GM19324 (cell line): Measurements from ENCODE around the gene CACNA1C.
"Not testable (repeated sequence)": the region's sequence is repeated elsewhere in the genome, so short reads cannot be mapped to it uniquely, and the experiment has no call there.

ENCODE experiments used
- ATAC-seq: cut with Tn5 transposase; IDR thresholded peaks from one replicate; pipeline ENCODE4 v1.9.1; 2021; ENCODE audit warnings: mild to moderate bottlenecking, moderate library complexity; ENCODE audit not compliant: unreplicated experiment, low FRiP score

CACNA1C gene

DNA sequence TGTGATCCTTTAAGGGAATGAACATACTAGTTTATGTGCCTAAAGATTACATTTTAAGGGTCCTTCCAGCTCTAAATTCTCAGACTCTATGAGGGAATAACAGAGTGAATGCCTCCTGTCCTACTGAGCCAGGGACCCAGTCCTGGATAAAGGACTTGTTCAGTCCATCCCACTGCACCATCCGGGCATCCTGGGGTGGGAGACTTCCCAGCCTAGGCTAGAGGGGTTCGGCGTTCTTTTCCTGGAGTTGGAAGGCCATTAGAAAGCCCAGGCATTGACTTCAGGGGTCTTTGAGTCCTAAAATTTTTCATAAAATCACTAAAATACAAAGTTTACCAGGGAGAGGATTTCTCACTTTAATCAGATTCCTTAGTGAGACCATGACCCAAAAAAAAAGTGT, 614.1 kb downstream of the CACNA1C start:
- no peak for ATAC-seq

DNA sequence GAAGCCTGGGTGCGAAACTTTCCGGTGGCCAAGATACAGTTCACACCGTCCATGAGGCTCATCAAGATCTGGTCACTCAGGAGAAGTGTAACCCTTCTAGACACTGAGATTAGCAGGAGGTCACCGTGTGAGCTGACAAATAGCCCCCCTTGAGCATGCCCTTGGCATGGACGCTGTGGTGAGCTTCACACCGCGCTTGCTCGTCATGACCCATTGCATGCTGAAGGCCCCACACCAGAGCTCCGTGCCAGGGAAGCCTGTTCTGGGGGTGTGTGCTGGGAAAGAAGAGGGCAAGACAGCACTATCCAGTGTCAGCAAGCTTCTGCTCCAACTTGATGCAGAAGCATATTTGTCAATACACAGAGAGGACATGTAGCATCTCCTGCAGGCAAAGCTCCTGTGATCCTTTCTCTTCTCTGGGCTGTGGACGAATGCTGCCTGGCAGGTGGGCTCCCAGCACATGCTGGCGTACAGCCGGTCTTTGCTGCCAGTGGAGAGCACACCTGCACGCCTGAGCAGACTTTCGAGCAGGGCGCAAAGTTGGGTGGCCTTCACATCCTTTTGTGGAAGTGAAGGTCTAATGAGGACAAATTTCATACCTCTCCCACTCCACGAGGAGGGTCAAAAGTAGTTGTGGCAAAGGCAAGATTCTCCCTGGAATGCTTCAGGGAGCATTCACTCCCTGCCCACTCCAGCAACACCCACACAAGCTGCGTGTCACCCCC, 615.1 kb downstream of the CACNA1C start:
- no peak for ATAC-seq

DNA sequence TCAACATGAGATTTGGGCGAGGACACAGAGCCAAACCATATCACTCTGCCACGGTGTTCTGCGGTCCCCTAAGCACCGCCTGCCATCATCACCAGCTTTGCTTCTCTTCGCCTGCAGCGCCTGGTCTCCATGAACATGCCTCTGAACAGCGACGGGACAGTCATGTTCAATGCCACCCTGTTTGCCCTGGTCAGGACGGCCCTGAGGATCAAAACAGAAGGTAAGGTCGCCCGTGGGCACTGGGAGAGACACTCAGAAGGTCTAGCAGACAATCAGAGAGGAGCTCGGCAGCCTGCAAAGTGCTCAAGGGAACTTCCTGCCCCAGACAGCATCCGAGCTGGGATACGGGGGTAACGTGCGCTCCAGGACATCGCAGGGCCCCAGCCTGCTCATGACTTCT, 616.0 kb downstream of the CACNA1C start:
- ATAC-seq, result no peak

DNA sequence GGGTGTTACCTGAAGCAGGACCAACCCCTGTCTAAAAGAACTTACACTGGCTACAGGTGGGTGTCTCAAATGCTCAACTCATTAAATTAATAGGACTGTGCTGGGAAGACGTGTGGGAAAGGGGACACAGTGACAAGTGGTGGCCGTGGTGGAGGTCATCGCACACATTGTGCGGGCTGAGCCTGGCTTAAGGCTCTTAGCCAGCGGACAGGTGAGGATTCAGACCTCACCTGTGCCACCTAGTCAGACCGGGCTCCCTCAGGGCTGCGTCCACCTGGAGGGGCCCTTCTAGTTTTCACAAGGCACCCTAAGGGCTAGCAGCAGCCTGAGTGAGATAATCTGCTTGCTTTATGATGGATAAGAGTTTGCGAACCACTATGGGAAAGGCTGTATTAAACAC, 616.8 kb downstream of the CACNA1C start:
- ATAC-seq, result no peak

DNA sequence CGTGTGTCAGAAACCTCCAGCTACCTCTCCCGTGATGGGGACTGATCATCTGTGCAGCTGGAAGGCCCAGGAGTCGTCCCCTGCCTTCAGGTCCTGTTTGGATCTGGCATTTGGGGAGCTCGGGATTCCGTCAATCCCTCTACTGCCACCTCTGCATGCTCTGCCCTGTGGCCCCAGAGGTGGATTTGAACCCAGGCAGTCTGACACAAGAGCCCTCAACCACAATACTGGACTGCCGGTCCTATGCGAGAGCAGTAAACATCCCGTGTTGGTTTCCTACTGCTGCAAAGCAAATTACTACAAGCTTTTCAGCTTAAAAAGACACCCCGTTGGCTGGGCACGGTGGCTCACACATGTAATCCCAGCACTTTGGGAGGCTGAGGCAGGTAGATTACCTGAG, 620.1 kb downstream of the CACNA1C start:
- ATAC-seq, result no peak

DNA sequence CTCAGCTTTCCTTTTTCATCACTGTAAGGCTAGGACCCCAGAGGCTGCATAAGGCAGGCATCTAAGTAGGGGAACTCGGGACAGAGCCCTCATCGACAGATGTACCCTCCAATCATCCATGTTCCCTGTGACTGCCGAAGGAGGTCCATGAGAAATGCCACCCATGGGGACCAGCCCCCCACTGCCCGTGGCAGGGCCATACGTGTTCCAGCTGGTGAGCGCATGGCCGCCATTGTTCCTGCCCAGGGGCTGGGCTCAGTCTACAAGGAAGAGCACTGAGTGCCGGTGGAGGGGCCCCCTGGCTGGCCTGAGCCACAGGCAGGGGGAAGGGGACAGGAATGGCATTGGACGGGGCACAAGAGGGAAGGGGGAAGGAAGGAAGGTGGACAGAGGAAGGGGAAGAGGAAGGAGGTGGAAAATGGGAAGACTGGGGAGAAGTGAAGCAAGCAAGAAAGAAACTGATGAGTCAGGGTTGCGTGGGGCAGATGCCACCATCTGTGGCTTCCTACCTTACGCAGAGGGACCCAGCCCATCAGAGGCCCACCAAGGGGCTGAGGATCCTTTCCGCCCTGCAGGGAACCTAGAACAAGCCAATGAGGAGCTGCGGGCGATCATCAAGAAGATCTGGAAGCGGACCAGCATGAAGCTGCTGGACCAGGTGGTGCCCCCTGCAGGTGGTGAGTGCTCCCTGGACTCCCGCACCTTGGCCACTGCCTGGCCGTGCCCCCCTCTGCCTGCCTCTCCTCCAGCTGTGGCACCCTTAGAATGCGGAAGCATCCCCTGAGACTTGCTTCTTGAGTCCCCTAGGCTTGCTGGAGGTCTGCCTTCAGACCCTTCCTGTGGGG, 621.4 kb downstream of the CACNA1C start:
- ATAC-seq, result no peak

DNA sequence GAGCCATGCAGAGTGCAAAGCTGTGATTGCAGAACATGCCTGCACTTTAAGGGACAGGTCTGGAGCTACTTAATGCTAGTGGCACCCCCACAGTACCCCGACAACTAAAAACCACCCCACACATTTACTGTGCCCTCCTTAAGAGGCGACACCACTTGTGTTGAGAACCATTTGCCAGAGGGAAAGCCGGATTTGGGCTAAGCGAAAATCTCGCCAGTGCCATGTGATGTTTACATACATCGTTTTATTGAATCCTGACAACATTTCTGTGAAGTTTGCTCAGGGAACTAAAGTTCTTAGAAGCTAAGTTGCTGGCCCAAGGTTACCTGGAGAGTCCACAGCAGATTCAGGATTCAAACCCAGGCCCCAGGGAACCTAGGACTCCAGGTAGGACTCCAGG, 623.0 kb downstream of the CACNA1C start:
- no peak for ATAC-seq

DNA sequence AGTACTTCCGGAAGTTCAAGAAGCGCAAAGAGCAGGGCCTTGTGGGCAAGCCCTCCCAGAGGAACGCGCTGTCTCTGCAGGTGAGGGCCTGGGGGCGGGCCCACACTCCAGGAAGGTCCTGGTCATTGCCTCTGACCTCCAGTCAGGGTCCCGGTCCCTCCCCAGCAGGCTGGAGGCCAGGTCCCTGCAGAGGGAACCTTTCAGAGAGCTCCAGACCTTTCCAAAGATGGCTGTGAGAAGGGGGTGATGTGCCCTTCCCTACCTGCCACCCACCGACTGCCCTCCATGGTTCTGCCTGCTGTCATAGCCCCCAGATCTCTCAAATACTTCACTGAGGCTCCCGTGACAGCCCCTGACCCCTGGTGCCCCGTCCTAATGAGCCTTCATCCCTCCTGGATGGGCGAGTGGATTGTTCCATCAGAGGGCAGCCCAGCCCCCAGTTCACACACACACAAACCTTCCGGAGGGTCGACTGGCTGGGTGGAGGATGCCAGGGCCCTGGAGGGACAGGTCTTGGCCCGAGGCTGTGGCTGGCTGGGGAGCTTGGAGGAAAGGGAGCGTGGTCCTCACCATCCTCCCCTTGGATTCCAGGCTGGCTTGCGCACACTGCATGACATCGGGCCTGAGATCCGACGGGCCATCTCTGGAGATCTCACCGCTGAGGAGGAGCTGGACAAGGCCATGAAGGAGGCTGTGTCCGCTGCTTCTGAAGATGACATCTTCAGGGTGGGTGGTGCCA, 624.5 kb downstream of the CACNA1C start:
- ATAC-seq, result no peak

DNA sequence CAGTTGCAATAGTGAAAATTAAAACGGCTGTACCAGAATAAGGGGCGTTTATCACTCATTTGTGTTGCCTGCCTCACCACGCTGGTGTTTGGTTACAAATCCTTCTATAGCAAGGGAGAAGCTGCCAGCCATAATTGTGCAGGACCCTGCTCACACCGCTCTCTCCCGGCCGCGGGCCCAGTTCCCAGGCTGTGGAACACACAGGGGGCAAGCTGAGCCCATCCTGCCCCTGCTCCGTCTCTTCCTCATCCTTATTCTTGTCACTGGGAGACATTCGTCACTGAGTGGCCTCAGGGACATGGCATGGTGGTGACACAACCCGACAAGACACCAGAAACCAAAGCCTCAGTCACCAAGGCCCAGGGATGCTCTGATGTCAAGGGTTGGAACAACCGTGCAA, 625.6 kb downstream of the CACNA1C start:
- ATAC-seq, result no peak

DNA sequence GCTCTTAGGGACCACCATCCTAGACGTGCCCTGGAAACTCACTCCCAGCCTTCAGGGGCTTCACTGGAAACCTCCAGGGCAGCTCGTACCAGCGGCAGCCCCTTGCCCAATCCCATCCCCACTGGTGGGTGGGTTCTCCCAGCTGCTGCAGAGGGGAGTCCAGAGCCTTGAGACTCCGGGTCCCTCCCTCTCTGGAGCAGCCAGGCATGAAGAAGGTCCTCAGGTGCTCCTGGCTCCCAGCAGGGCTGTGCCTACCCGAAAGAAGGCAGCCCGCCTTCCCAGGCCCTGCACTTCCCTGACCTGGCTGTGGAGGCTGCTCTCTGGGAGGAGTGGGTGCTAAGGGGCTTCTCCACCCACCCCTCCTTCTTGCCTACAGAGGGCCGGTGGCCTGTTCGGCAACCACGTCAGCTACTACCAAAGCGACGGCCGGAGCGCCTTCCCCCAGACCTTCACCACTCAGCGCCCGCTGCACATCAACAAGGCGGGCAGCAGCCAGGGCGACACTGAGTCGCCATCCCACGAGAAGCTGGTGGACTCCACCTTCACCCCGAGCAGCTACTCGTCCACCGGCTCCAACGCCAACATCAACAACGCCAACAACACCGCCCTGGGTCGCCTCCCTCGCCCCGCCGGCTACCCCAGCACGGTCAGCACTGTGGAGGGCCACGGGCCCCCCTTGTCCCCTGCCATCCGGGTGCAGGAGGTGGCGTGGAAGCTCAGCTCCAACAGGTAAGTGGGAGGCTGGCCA, 626.5 kb downstream of the CACNA1C start:
- ATAC-seq, result no peak

DNA sequence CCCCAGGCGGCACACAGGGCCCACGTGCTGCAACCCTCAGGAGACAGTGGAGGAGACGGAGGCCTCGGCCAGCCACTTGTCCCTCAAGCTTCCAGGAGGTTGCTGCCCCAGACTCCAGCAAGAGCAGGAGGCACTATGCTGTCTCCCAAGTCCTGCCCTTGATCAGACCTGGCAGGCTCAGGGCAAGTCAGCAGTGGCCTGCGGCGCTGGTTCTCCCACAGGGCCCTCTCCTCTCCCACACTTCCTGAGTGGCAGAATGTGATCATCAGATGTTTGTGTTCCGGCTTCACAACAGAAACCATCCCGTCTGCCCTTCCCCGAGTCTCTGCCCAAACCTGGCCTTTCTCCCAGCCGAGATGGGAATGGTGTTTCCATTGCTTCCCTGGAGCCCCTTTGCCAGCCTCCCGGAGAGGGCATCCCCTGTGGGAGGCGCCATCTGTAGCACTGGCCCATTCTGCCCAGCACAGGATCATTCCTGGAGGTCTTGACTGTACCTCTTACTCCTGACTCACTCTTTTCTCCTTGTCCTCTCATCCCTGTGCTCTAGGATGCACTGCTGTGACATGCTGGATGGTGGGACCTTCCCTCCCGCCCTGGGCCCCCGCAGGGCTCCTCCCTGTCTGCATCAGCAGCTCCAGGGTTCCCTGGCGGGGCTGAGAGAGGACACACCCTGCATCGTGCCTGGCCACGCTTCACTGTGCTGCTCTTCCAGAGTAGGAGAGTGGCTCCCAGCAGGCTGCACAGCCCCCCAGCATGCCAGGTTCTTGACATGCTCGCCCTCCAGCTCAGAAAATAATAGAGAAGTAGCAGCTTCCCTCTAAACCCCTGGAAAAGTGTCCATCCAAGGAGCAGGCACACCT, 627.3 kb downstream of the CACNA1C start:
- no peak for ATAC-seq

DNA sequence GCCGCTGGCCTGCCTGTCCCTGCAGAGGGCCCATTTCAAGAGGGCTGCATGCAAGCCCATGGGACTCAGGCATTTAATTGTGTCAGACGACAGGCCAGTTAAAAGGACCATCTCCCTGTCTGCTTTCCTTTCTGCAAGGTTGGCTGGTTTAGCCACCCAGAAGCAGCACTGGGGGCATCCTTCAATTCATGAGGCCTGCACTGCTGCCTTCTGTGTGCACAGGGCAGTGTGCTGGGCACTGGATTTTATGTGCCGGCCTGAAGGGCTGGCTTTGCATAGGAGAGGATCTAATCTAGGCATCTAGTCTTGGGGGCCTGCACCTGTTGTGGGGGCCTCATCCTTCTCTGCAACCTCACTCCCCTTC, 627.9 kb downstream of the CACNA1C start:
- ATAC-seq, result no peak

DNA sequence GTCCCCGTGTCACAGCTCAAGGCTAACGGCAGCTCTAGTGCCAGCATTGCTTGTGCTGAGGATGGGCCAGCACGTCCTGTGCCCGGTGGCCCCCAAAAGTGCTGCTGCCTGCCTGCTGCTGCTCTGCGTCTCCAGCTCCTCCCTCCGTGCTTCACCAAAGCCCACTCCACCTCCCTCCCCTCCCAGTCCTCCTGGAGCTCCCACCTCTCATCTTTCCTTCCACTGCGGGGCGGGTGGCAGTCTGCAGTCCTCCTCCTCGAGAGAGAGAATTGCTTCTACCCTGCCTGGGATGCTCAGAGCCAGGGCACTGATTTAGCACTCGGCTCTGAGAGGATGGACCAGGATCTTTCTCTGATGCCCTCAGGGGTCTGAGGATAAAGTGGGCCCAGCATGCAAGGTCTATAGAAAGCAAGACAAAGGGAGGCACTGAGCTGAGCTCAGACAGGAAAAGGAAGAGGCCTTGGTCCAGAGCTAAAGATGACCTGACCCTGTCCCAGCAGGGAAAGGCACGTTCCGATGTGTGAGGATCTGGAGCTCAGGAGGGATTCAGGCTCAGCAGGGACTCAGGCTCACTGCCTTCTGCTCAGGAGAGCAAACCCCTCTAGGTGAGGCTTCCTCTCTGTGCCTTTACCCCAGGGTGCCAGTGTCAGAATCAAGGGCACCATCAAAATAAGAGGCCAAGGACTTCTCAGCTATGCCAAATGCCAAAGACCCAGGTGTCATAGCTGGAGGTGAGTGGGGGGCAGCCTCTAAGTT, 628.8 kb downstream of the CACNA1C start:
- no peak for ATAC-seq

DNA sequence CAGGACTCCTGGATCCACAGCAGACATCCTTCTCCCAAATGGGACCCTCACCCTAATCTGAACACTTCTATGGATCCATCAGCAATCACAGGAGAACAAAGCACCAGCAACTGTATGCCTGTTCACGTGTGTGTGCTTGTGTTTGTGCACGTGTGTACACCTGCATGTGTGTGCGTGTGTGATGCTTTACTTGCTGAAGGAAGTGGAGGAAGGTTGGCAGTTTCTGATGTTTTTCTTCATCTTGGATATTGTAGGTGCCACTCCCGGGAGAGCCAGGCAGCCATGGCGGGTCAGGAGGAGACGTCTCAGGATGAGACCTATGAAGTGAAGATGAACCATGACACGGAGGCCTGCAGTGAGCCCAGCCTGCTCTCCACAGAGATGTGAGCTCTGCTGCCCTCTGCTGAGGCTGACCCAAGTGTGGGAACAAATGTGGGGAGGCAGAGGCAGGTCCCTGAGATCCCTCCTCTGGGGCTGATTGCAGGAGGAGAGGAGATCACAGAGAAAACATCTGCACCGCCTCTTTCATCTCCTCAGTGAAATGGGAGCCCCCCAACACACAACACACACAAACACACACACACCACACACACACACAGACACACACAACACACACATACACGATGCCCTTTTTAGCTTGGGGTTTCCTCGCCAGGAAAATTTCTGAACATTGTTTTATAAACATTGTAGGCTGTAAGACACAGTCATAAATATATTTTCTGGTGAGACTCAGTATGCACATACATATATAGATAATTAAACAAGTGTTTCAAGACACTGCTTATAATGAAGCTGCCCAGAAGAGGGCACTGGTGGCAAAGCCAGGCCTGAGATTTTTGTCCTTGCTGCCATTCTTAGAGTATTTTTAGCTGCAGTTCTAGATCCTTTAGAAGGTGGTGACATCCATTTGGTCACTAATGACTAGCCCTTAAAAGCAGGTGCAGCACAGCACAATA, 629.8 kb downstream of the CACNA1C start:
- no peak for ATAC-seq

DNA sequence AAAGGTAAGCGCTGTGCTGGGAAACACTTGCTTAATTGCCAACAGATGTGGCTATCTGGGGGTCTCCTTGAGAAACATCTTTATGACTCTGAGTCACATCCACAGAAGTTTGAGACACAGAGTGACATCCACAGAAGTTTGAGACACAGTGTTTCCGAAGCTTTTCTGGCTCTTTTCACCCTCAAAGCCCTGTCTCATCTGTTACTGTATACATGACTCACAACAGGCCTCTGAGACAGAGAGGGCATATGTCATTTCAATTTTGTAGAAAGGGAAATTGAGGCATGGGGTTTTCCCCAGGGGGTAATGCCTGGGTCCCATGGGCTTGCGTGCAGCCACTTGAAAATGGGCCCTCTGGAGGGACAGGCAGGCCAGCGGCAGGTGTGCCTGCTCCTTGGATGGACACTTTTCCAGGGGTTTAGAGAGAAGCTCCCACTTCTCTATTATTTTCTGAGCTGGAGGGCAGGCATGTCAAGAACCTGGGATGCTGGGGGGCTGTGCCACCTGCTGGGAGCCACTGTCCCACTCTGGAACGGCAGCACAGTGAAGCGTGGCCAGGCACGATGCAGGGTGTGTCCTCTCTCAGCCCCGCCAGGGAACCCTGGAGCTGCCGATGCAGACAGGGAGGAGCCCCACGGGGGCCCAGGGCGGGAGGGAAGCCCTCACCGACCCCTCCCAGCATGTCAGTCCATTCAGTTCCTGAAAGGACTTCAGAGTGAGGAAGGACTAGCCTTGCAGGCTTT, 630.7 kb downstream of the CACNA1C start:
- ATAC-seq, result no peak

DNA sequence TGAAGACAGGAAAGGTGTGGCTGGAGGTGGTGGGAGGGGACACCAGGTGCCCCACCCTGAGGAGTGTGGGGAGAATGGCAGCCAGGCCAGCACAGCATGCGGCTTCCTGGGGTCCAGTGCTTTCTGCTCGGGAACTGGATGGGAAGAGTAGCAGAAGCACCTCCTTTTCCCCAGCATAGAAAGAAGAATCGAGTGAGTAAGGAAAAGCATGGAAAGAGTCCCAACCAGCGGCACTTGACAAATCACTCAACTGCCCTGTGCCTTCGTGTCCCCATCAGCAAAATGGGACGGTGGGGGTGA, 631.2 kb downstream of the CACNA1C start:
- ATAC-seq, result not testable (repeated sequence)

DNA sequence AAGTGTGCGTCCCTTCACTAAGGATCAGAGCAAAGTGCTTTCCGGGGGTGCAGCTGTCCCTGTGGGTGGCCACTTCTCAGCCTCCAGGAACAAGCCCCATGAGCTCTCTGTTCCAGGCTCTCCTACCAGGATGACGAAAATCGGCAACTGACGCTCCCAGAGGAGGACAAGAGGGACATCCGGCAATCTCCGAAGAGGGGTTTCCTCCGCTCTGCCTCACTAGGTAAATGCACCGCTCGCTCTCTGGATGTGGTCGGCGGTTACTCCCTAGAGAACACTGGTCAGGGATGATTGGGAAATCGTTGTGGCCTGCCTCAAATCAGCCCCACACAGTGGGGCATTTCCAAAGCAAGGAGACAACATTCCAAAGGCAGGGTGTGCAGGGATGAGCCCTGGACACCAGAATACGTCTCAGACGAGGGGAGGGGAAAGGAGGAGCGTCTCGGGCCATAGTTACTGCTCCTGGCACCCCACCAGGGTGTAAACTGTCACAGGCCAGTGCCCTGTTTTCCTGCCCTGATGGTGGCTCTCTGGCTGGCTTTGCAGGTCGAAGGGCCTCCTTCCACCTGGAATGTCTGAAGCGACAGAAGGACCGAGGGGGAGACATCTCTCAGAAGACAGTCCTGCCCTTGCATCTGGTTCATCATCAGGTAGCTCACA, 633.0 kb downstream of the CACNA1C start:
- ATAC-seq, result not testable (repeated sequence)
